SK-N-SH treated with all-trans-retinoic acid at 6 μM for 48 hours (cell line): ENCODE data around the gene TRABD2B.

Experiments used
- CREB5 ChIP-seq: fragments of 250-450 bp; sonication (Bioruptor Pico); IDR thresholded peaks from 2 replicates; pipeline ENCODE4 v1.5.1; 2020; ENCODE audit warnings: low read depth, mild to moderate bottlenecking, moderate library complexity
- ESRRG ChIP-seq: fragments of 250-450 bp; sonication (Bioruptor Pico); IDR thresholded peaks from 2 replicates; pipeline ENCODE4 v1.6.1; 2021; ENCODE audit warnings: mild to moderate bottlenecking
- PATZ1 ChIP-seq: fragments of 250-450 bp; sonication (Bioruptor Pico); IDR thresholded peaks from 2 replicates; pipeline ENCODE4 v1.8.0; 2020; ENCODE audit warnings: mild to moderate bottlenecking, moderate library complexity, borderline replicate concordance
- PPARA ChIP-seq: fragments of 250-450 bp; sonication (Bioruptor Pico); IDR thresholded peaks from 2 replicates; pipeline ENCODE4 v1.5.0; 2020; ENCODE audit warnings: mild to moderate bottlenecking, borderline replicate concordance
- SNAI2 ChIP-seq: fragments of 250-450 bp; sonication (Bioruptor Pico); IDR thresholded peaks from 2 replicates; pipeline ENCODE4 v1.5.0; 2020; ENCODE audit warnings: mild to moderate bottlenecking, moderate library complexity
- ZFP30 ChIP-seq: fragments of 450-650 bp; formaldehyde crosslinking; IDR thresholded peaks from 2 replicates; pipeline ENCODE4 v1.5.0; 2022; ENCODE audit warnings: mild to moderate bottlenecking, moderate library complexity
- ZNF70 ChIP-seq: fragments of 450-650 bp; formaldehyde crosslinking; IDR thresholded peaks from 2 replicates; pipeline ENCODE4 v1.5.0; 2020; ENCODE audit warnings: mild to moderate bottlenecking, moderate library complexity
- ZNF8 ChIP-seq: fragments of 450-650 bp; formaldehyde crosslinking; IDR thresholded peaks from 2 replicates; pipeline ENCODE4 v1.5.0; 2020; ENCODE audit warnings: mild to moderate bottlenecking, moderate library complexity

- TF ChIP-seq ZFP30 (CRISPR knock-in tag) (no peak), SNAI2 (CRISPR knock-in tag) (no peak), CREB5 (CRISPR knock-in tag) (no peak), ESRRG (no peak), ZNF8 (CRISPR knock-in tag) (no peak), ZNF70 (CRISPR knock-in tag) (no peak), PATZ1 (CRISPR knock-in tag) (no peak), PPARA (CRISPR knock-in tag) (no peak)
Observed at GRCh38 chr1:47711184-47711847, 285.9 kb downstream of the TRABD2B start.
